HG03378 (cell line): Measurements from ENCODE around the gene ANKMY1.
"Not testable (repeated sequence)": the region's sequence is repeated elsewhere in the genome, so short reads cannot be mapped to it uniquely, and the experiment has no call there.

Experiments used
- ATAC-seq: cut with Tn5 transposase; IDR thresholded peaks from one replicate; pipeline ENCODE4 v1.9.1; 2021; ENCODE audit warnings: mild to moderate bottlenecking, moderate library complexity; ENCODE audit not compliant: unreplicated experiment

ANKMY1 gene

DNA sequence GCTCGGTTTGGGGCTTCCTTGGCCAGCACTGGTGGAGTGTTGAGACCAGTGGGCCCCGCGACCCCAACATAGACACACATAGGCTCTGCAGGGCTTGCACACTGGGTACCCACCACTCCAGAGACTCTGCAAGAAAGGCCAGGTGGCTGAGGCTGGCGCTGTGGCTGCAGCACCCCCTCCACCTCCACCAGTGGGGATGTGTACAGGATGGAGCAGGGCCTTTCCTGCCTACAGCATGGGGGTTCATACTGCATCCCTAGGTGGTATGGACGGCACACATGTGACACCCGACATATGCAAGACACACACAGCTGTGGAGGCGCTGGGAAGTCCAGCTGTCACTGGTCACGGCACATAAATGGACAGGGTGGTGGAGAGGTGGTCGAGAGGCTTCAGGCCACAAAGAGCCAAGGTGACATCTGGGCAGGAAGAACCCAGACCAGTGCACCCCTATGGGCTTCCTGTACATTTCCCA lies 11.8 kb upstream of the ANKMY1 start:
- no peak for ATAC-seq

- ATAC-seq, result no peak
Observed at GRCh38 chr2:240568678-240569522, 11.1 kb upstream of the ANKMY1 start.

DNA sequence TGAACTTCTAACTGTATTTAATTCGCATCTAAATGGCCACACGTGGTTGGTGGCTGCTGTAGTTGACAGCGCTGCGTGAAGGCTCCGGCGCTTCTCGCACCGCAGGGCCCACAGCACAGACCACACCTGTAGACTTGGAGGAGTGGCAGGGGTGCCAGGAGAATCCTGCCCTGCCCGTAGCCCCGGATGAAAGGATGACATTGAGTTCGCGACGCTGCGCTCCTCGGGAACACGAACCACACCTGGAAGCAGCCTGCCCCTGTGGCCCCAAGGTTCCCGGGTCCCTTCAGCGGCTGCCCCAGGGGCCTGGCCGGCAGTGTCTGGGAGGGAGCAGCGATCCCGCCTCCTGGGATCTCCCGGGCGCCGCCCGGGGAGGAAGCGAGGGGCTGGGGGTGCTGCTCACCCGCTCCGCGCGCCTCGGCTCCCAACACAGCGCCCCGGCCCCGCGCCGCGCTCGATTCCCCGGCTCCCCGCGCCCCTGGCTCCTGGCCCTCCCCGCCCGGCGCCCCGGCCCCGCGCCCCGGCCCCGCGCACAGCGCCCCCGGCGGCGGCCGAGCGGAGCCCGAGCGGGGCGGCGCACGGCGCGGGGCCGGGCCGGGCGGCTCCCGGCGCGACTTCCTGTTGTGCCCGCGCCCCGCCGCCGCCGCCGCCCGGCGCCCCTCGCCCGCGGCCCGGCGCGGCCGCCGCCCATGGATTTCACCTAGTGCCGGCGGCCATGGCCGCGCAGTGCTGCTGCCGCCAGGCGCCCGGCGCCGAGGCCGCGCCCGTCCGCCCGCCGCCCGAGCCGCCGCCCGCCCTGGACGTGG lies 10.3 kb upstream of the ANKMY1 start, which contains the start of gene RNPEPL1:
TSS of gene RNPEPL1 (plus strand) at position 613 of the 806 bp plus-strand sequence. CDS start at position 716, 103 bp downstream.
- no peak for ATAC-seq

DNA sequence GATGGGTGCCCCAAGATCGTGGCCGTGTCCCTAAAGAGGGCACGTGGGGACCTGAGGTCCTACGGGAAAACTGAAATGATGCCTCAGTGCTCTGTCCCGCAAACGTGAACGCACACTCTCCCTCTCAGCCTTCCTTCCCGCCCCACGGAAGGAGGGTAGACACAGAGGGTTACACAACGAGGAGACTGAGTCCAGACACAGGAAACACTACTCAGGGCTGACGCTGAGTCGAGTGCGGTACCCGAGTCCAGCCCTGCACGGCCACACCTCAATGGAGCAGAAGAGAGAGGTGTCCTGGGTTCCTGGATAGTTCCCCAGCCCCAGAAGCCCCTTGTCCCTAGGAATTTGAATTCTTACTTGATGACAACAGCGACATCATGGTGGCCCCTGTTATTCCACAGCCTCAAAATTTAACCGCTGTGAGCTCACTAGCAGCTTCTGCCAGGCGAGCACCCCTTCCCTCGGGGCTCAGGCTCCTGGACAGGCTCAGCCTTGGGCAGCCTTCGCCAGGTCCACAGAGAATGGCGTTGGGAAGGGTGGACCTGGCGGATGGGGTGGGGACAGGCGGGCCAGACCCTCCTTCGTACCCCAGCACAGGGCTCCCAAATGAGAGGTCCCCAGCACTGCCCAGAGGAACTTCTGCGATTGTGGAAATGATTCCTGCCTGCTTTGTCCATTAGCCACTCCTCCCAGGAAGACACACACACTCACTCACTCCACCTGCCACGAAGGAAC lies 9.5 kb upstream of the ANKMY1 start:
- no peak for ATAC-seq

- ATAC-seq, result peak; percentile 26
Observed at GRCh38 chr2:240566203-240567136, 8.7 kb upstream of the ANKMY1 start.

DNA sequence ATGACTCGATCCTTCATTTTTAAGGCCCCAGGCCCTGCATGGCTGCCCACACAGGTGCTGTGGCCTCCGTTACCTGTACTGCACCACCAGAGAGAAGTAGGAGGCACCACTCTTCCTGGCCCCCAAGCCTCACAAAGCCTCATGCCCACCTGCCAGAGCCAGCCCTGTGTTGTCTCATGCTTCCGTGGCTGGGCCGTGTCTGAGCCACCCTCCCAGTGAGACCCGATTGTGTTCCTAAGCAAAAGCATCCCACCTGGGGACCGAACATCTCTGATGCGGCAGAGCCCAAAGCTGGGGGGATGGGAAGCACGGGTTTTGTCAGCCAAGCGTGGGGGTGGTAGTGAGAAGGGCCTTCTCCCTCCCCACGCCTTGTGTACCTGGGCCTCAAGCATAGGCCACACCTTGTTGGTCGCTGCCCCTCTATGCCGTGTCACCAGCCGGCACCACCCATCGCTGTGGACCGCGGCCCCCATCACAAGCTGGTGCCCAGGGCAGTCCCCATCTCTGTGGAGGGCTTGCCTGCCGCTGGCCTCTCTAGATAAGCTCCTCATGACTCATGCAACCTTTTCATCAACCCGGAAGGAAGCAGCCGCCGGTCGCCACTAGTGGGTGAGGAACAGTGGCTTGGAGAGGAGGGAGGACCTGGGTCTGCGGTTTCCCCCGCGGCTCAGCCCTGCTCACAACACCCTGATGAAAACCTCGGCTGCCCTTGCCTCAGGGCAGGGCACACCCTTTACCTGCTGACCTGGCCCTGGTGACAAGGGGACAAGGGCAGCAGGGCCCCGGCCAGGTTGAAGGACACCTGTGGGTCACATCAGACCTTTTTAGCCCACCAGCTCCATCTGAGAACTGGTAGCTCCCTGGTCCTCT lies 7.8 kb upstream of the ANKMY1 start:
- ATAC-seq, result peak; percentile 41

DNA sequence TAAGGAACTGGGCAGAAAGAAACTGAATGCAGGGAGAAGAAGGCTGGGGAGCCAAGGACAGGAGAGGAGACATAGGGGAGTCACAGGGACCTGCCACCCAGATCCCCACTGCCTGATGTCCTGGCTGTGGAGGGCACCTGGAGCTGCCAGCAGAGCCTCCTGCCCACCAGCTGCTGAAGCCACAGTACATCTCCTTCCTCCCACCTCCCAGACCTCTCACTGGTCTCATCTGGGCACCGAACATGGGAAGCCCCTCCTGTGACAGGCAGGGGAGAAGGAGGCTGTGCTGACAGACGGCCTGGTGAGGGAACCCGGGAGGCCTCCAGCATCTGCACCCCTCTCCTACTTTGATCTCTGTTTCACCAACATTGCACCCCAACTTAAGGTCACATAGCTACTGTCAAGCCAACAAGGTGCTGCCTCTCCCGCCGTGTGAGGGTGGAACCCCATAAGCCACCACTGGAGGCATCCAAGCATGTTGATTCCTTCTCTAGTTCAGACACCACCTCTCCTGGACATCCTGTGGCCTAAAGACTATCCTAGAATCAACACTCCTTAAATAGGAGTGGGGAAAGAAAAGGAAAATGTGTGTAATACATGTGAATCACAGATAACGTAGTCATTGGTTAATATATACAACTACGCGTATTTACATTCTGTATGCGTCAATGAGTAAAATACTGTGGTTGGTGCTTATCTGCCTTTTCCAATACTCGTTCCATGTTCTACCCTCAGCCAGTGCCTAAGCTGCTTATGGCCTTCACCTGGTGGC lies 7.0 kb upstream of the ANKMY1 start:
- ATAC-seq, result no peak

DNA sequence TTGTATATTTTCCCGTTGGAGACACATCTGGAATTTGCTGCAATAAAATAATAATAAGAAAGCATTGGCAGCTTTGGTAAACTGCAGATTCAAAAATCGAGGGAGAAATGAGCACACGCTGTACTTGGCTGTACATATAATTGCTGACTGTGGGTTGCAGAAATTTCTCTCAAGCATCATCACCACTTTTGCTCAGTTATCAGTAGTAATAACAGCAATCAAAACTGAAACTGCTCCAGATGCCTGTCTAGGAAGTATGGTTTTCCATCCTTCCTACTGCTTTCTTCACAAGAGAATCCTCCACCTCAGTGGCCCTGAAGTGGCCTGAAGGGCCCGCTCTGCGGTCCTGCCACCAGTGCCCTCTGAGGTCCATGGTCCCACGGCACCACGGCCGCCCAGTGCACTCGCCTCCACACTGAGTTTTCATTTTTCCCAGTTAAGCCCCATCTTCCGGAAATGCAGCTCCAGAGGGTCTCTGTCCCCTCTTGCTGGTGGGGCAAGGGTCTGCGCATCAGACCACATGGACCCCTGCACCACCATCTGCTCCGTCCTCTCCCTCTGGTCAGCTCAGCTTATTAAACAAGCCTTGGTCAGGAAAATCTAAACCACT lies 6.3 kb upstream of the ANKMY1 start:
- no peak for ATAC-seq

- ATAC-seq, result not testable (repeated sequence)
Observed at GRCh38 chr2:240563231-240563630, 5.4 kb upstream of the ANKMY1 start.

DNA sequence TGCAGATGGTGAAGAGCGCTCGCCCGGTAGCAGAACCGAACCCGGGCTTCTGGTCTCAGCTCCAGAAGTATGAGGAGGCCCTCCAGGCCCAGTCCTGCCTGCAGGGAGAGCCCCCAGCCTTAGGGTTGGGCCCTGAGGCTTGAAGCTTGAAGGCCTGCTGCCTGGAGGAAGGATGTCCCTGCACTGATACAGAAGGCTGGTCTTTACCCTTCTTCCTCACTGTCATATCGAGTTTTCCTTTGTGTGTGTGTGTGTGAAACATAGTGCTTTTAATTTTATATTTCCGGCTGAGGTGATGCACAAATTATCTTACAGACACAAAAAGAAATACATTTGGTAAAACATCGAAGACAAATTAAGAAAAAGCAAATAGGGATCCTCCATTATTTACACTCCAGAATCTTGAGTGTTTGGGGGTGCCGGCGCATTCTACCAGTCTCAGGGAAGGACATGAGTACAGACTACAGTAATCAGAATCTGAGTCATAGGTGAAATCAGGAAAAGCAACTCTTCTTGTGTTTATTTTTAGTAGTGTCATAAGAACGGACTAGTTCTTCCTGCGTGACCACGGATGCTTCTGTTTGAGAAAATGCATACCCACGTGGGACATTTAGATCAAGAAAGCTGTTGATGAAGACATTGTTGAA lies 3.7 kb upstream of the ANKMY1 start:
- peak; percentile 6 for ATAC-seq

- peak; percentile 39 for ATAC-seq
Observed at GRCh38 chr2:240560480-240561324, 2.9 kb upstream of the ANKMY1 start.

- peak; percentile 34 for ATAC-seq
Observed at GRCh38 chr2:240560084-240560479, 2.3 kb upstream of the ANKMY1 start, which contains the start of gene DUSP28. Gene DUSP28 (plus strand): TSS chr2:240560357. CDS start chr2:240560685, 328 bp downstream.

GRCh38 chr2:240559286-240559685 lies 1.5 kb upstream of the ANKMY1 start:
- no peak for ATAC-seq

- no peak for ATAC-seq
Observed at GRCh38 chr2:240558236-240558761, 511 bp upstream of the ANKMY1 start.

- no peak for ATAC-seq
Observed at GRCh38 chr2:240557101-240557751, 562 bp downstream of the ANKMY1 start.
